HEK293 (cell line): Measurements from ENCODE around the gene CNR1.

Source experiments
- CTCF ChIA-PET: fragments of 350-600 bp; formaldehyde crosslinking; extraction: SDS; loops from one replicate; lab custom pipeline; 2021; ENCODE audit warnings: antibody characterized with exemption; lab: Yijun Ruan, JAX
- POLR2A ChIA-PET: fragments of 300-600 bp; formaldehyde crosslinking; extraction: SDS; loops from one replicate; lab custom pipeline; 2020; ENCODE audit warnings: antibody characterized with exemption, inconsistent platforms; lab: Yijun Ruan, JAX
- H3K27ac ChIP-seq: fragments of 200-500 bp; sonication (Bioruptor generic); 2 replicates; pipeline ENCODE4 v1.5.1; 2014; ENCODE audit warnings: low read depth, low read length, control low read depth, inconsistent platforms; ENCODE audit errors: extremely low read depth
- H3K36me3 ChIP-seq, 2 experiments: fragments of 200-500 bp in 1 of 2; sonication (Bioruptor generic) in 1 of 2; 1 replicate in 1 of 2; 2 replicates in 1 of 2; pipeline ENCODE4 v1.5.1; 2014 to 2017; ENCODE audit warnings: inconsistent platforms in 2 of 2, low read length in 2 of 2; ENCODE audit not compliant: control insufficient read depth in 2 of 2, insufficient read depth in 1 of 2
- H3K4me1 ChIP-seq: fragments of 200-500 bp; sonication (Bioruptor generic); 2 replicates; pipeline ENCODE4 v1.5.1; 2014; ENCODE audit warnings: mild to moderate bottlenecking, low read length, inconsistent platforms; ENCODE audit not compliant: control insufficient read depth, insufficient read depth
- H3K4me3 ChIP-seq: 2 replicates; pipeline ENCODE4 v1.5.1; 2011; ENCODE audit warnings: low read depth, mild to moderate bottlenecking, control low read depth, low read length, moderate library complexity
- H3K9me3 ChIP-seq: fragments of 200-500 bp; sonication (Bioruptor generic); 2 replicates; pipeline ENCODE4 v1.5.1; 2014; ENCODE audit warnings: low read depth, low read length, inconsistent platforms; ENCODE audit not compliant: control insufficient read depth, insufficient read depth
- ATF2 ChIP-seq: fragments of 450-650 bp; formaldehyde crosslinking; IDR thresholded peaks from 2 replicates; pipeline ENCODE4 v1.5.1; 2016; ENCODE audit warnings: missing biosample characterization, missing genetic modification characterization, low read depth
- GLIS1 ChIP-seq: fragments of 450-650 bp; formaldehyde crosslinking; IDR thresholded peaks from 2 replicates; pipeline ENCODE4 v1.5.1; 2016; ENCODE audit warnings: missing biosample characterization, missing genetic modification characterization
- HOXA7 ChIP-seq: sonication (generic); formaldehyde crosslinking; IDR thresholded peaks from 2 replicates; pipeline ENCODE4 v1.8.1; 2022; ENCODE audit warnings: missing genetic modification reagents, borderline replicate concordance
- IKZF3 ChIP-seq: fragments of 450-650 bp; IDR thresholded peaks from 2 replicates; pipeline ENCODE4 v1.5.0; 2018; ENCODE audit warnings: missing biosample characterization, mild to moderate bottlenecking, missing genetic modification characterization, moderate library complexity
- KLF16 ChIP-seq: fragments of 450-650 bp; formaldehyde crosslinking; IDR thresholded peaks from 2 replicates; pipeline ENCODE4 v1.5.1; 2017; ENCODE audit warnings: missing biosample characterization, missing genetic modification characterization
- KLF8 ChIP-seq: fragments of 450-650 bp; formaldehyde crosslinking; IDR thresholded peaks from 2 replicates; pipeline ENCODE4 v1.5.1; 2016; ENCODE audit warnings: missing biosample characterization, missing genetic modification characterization
- MZF1 ChIP-seq: fragments of 450-650 bp; formaldehyde crosslinking; IDR thresholded peaks from 2 replicates; pipeline ENCODE4 v1.5.1; 2017; ENCODE audit warnings: missing biosample characterization, missing genetic modification characterization, borderline replicate concordance
- RBAK ChIP-seq: fragments of 450-650 bp; formaldehyde crosslinking; IDR thresholded peaks from 2 replicates; pipeline ENCODE4 v1.5.1; 2016; ENCODE audit warnings: missing biosample characterization, missing genetic modification characterization
- SETDB1 ChIP-seq: IDR thresholded peaks from one replicate; pipeline ENCODE4 v1.6.1; 2017; ENCODE audit warnings: mild to moderate bottlenecking, low read length, moderate library complexity, mixed read lengths; ENCODE audit not compliant: insufficient read length
- SP2 ChIP-seq: fragments of 450-650 bp; formaldehyde crosslinking; IDR thresholded peaks from 2 replicates; pipeline ENCODE4 v1.5.1; 2016; ENCODE audit warnings: missing biosample characterization, missing genetic modification characterization
- SP3 ChIP-seq: fragments of 450-650 bp; formaldehyde crosslinking; IDR thresholded peaks from 2 replicates; pipeline ENCODE4 v1.5.1; 2016; ENCODE audit warnings: missing biosample characterization, missing genetic modification characterization
- TRIM28 ChIP-seq: IDR thresholded peaks from 2 replicates; pipeline ENCODE4 v1.6.1; 2011; ENCODE audit warnings: low read length, control low read depth, borderline replicate concordance
- ZBTB21 ChIP-seq: fragments of 450-650 bp; formaldehyde crosslinking; IDR thresholded peaks from 2 replicates; pipeline ENCODE4 v1.5.1; 2017; ENCODE audit warnings: missing biosample characterization, missing genetic modification characterization
- ZBTB44 ChIP-seq: fragments of 450-650 bp; IDR thresholded peaks from 2 replicates; pipeline ENCODE4 v1.5.1; 2018; ENCODE audit warnings: missing biosample characterization, mild to moderate bottlenecking, missing genetic modification characterization
- ZNF18 ChIP-seq: fragments of 450-650 bp; formaldehyde crosslinking; IDR thresholded peaks from 2 replicates; pipeline ENCODE4 v1.5.1; 2016; ENCODE audit warnings: missing biosample characterization, missing genetic modification characterization
- ZNF26 ChIP-seq: fragments of 450-650 bp; formaldehyde crosslinking; IDR thresholded peaks from 2 replicates; pipeline ENCODE4 v1.5.1; 2016; ENCODE audit warnings: missing biosample characterization, missing genetic modification characterization
- ZNF292 ChIP-seq: fragments of 450-650 bp; formaldehyde crosslinking; IDR thresholded peaks from 2 replicates; pipeline ENCODE4 v1.5.1; 2016; ENCODE audit warnings: low read depth, missing biosample characterization, missing genetic modification characterization, borderline replicate concordance
- ZNF426 ChIP-seq: fragments of 450-650 bp; formaldehyde crosslinking; IDR thresholded peaks from 2 replicates; pipeline ENCODE4 v1.5.1; 2017; ENCODE audit warnings: missing biosample characterization, missing genetic modification characterization, mild to moderate bottlenecking, inconsistent platforms, moderate library complexity
- ZNF501 ChIP-seq: fragments of 450-650 bp; formaldehyde crosslinking; IDR thresholded peaks from 2 replicates; pipeline ENCODE4 v1.5.1; 2016; ENCODE audit warnings: missing biosample characterization, missing genetic modification characterization
- ZNF521 ChIP-seq: fragments of 450-650 bp; formaldehyde crosslinking; IDR thresholded peaks from 2 replicates; pipeline ENCODE4 v1.5.1; 2017; ENCODE audit warnings: missing biosample characterization, mild to moderate bottlenecking, missing genetic modification characterization
- ZNF549 ChIP-seq: fragments of 450-650 bp; IDR thresholded peaks from 2 replicates; pipeline ENCODE4 v1.5.1; 2018; ENCODE audit warnings: missing biosample characterization, missing genetic modification characterization, mild to moderate bottlenecking, inconsistent platforms, moderate library complexity
- ZNF658 ChIP-seq: fragments of 450-650 bp; formaldehyde crosslinking; IDR thresholded peaks from 2 replicates; pipeline ENCODE4; 2016; ENCODE audit warnings: missing biosample characterization, missing genetic modification characterization
- ZNF747 ChIP-seq: fragments of 450-650 bp; formaldehyde crosslinking; IDR thresholded peaks from 2 replicates; pipeline ENCODE4 v1.5.1; 2016; ENCODE audit warnings: missing biosample characterization, missing genetic modification characterization
- ZNF76 ChIP-seq: fragments of 450-650 bp; formaldehyde crosslinking; IDR thresholded peaks from 2 replicates; pipeline ENCODE4; 2016; ENCODE audit warnings: low read depth, missing biosample characterization, missing genetic modification characterization, borderline replicate concordance

The CNR1 gene

GRCh38 chr6:88142297-88142668 is 23.9 kb downstream of the CNR1 start:
- TF ChIP-seq SP2 (tag by site-specific recombination) (no peak), ZNF549 (tag by site-specific recombination) (no peak), ZBTB21 (tag by site-specific recombination) (no peak), KLF8 (no peak), TRIM28 (no peak), KLF16 (tag by site-specific recombination) (no peak), ZNF658 (no peak), HOXA7 (no peak), ZNF292 (tag by site-specific recombination) (no peak), ZNF501 (tag by site-specific recombination) (no peak), SP3 (tag by site-specific recombination) (no peak), ZBTB44 (tag by site-specific recombination) (no peak), IKZF3 (no peak), ZNF426 (no peak), RBAK (tag by site-specific recombination) (no peak), GLIS1 (tag by site-specific recombination) (no peak)
- TF ChIP-seq, all 188 proteins: peak for 0
- Histone ChIP-seq H3K36me3 (no peaks in the 10 kb centered on the region), H3K9me3 (no peaks in the 10 kb centered on the region), H3K27ac (no peak overlapping the region), H3K4me1 (no peaks in the 10 kb centered on the region), H3K4me3 (no peak overlapping the region)
- ChIA-PET CTCF (interaction anchor here (0.6 to 1.0 kb wide), 3 partner anchors 9 to 212 kb away, joined by 3 to 5 read pairs (median 3); no protein-coding TSS in a partner anchor), POLR2A (no interaction called here)

- ChIA-PET CTCF (interaction anchor here (0.6 kb wide), 1 partner anchor 9 kb away, joined by 3 read pairs; no protein-coding TSS in a partner anchor), POLR2A (no interaction called here)
- Histone ChIP-seq H3K4me3 (no peak overlapping the region), H3K4me1 (no peaks in the 10 kb centered on the region), H3K27ac (no peak overlapping the region), H3K9me3 (no peaks in the 10 kb centered on the region), H3K36me3 (no peaks in the 10 kb centered on the region)
- TF ChIP-seq ZNF521 = no peak
- TF ChIP-seq ZNF26 (tag by site-specific recombination) = no peak
- no peak for TF ChIP-seq SETDB1
- no peak for TF ChIP-seq ZNF76 (tag by site-specific recombination)
- no peak for TF ChIP-seq MZF1
- no peak for TF ChIP-seq ZNF18 (tag by site-specific recombination)
- no peak for TF ChIP-seq ZNF747 (tag by site-specific recombination)
- no peak for TF ChIP-seq ATF2 (tag by site-specific recombination)
Observed at GRCh38 chr6:88141561-88142296, 24.4 kb downstream of the CNR1 start.
